Breast epithelium (tissue), 3 donors: ENCODE measurements around the gene CDIPT.

ENCODE experiments used
- POLR2A ChIP-seq: fragments of 450-650 bp; IDR thresholded peaks from one replicate; pipeline ENCODE4 v1.6.1; 2016; ENCODE audit warnings: antibody characterized with exemption, mild to moderate bottlenecking, moderate library complexity
- TF ChIP-seq, protein P1 (sequence below), 3 donors: fragments of 450-650 bp; IDR thresholded peaks; one replicate each; pipeline ENCODE4 v1.5.1; 2016 to 2017; ENCODE audit warnings: antibody characterized with exemption in 3 of 3, mild to moderate bottlenecking in 3 of 3, moderate library complexity in 3 of 3

DNA sequence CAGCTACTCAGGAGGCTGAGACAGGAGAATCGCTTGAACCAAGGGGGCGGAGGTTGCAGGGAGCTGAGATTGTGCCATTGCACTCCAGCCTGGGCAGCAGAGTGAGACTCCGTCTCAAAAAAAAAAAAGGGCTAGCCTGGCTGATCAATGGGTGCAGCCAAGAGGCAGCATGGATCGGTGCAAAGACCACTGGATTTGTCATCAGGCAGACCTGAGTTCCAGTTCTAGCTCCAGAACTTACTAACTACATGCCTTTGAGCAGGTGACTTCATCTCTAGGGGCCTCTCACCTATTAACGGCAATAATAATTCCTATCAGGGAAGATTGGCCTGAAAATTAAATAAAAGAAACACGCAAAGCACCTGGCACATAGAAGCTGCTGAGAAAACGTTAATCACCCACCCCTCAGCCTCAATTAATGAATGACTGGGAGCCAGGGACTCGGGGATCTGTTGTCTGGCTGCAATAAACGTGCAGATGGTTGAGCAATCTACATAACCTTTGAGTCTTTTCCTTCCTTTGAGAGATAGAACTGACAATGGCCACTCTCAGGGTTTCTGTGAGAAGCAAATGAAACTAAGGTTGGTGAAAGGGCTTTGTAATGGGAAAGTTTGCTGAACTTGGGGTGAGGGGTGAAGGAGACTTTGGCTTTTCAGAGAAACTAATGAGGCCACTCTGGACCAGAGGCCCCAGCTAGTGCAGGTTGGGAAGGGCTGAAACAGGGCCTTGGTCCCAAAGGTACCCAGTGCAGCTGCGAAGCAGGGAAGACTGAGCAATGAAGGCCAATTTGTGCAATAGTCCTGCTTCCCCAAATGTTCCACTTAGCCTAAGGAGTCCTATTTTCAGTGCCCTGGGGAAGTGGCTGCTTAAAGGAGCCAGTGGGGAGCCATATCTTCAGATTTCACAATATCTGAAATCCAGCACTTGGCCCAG, 28.8 kb upstream of the CDIPT start:
- TF ChIP-seq, protein P1, sequence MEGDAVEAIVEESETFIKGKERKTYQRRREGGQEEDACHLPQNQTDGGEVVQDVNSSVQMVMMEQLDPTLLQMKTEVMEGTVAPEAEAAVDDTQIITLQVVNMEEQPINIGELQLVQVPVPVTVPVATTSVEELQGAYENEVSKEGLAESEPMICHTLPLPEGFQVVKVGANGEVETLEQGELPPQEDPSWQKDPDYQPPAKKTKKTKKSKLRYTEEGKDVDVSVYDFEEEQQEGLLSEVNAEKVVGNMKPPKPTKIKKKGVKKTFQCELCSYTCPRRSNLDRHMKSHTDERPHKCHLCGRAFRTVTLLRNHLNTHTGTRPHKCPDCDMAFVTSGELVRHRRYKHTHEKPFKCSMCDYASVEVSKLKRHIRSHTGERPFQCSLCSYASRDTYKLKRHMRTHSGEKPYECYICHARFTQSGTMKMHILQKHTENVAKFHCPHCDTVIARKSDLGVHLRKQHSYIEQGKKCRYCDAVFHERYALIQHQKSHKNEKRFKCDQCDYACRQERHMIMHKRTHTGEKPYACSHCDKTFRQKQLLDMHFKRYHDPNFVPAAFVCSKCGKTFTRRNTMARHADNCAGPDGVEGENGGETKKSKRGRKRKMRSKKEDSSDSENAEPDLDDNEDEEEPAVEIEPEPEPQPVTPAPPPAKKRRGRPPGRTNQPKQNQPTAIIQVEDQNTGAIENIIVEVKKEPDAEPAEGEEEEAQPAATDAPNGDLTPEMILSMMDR (IDR thresholded peaks at IDR 0.05): no peak
- TF ChIP-seq POLR2A: no peak
